MM.1S (cell line): ENCODE measurements around the gene ELMO1.

Experiments
- CTCF ChIP-seq: fragments of 300-600 bp; sonication (generic); IDR thresholded peaks from 2 replicates; pipeline ENCODE4 v1.5.1; 2016; ENCODE audit warnings: antibody characterized with exemption, low read length, mixed read lengths
- EZH2 ChIP-seq: fragments of 300-600 bp; sonication (generic); optimal IDR thresholded peaks from 2 replicates; pipeline ENCODE3; 2017; ENCODE audit warnings: low read depth, mild to moderate bottlenecking, antibody characterized with exemption, low read length, mixed read lengths

DNA sequence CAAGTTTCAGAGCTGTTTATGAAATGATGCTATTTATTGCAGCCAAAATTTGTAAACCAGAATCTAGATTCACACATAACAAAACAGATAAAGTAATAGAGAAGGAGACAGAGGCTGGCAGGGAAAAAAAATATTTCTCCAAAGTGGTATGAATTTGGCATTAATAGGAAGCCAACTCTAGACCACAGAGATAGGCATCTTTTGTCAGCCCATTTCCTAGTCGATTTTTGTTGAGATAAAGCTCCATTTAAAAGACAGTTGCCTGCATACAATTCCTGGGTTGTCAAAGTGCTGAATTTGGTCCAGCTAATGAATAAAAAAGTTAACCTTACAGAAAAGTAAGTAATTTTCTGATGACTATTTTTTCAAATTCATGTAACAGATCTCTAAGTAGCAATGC is 219.3 kb downstream of the ELMO1 start:
- TF ChIP-seq CTCF (no peak), EZH2 (no peak)
